Measurements from ENCODE around the gene LARP4.

Gene LARP4

GRCh38 chr12:50505675-50506530 is 105.2 kb downstream of the LARP4 start:
- H3K27me3 ChIP-seq = no peaks in the 10 kb centered on the region
- intact Hi-C loops (cut with DNase I; ENCODE audit: low total_unique reads) = no loop called here
- peak in 1 of 2 donors; percentile 58 for DNase-seq
- H3K36me3 ChIP-seq = no peaks in the 10 kb centered on the region
- peak overlapping the region; percentile 92 to 98 for H3K27ac ChIP-seq
- no peaks in the 10 kb centered on the region for H3K9me3 ChIP-seq
- peak overlapping the region; percentile 85 to 94 for H3K4me3 ChIP-seq
- H3K4me1 ChIP-seq = peaks cover 0 to 42% (median 25%) of the 10 kb centered on the region in 4 donors
- TF ChIP-seq CTCF (IDR thresholded peaks at IDR 0.05) = no peak

- Histone ChIP-seq H3K4me1 (peaks cover 0 to 42% (median 25%) of the 10 kb centered on the region in 4 donors), H3K27me3 (no peaks in the 10 kb centered on the region), H3K9me3 (no peaks in the 10 kb centered on the region), H3K4me3 (no peak overlapping the region), H3K36me3 (no peaks in the 10 kb centered on the region), H3K27ac (peak overlapping the region in 1 of 2 donors; percentile 98)
- TF ChIP-seq CTCF (IDR thresholded peaks at IDR 0.05) = no peak
- intact Hi-C loops (cut with DNase I; ENCODE audit: low total_unique reads) = no loop called here
- DNase-seq = no peak
Observed at GRCh38 chr12:50506753-50507473, 106.2 kb downstream of the LARP4 start.

GRCh38 chr12:50507474-50507838 is 106.8 kb downstream of the LARP4 start:
- no peak overlapping the region for H3K27ac ChIP-seq
- intact Hi-C loops (cut with DNase I; ENCODE audit: low total_unique reads) = no loop called here
- no peaks in the 10 kb centered on the region for H3K36me3 ChIP-seq
- H3K4me3 ChIP-seq = no peak overlapping the region
- no peaks in the 10 kb centered on the region for H3K9me3 ChIP-seq
- H3K4me1 ChIP-seq = peaks cover 0 to 42% (median 25%) of the 10 kb centered on the region in 4 donors
- TF ChIP-seq CTCF (IDR thresholded peaks at IDR 0.05) = no peak
- DNase-seq = no peak
- H3K27me3 ChIP-seq = no peaks in the 10 kb centered on the region

GRCh38 chr12:50507930-50508329 is 107.2 kb downstream of the LARP4 start:
- peaks cover 0 to 42% (median 25%) of the 10 kb centered on the region in 4 donors for H3K4me1 ChIP-seq
- no peak for TF ChIP-seq CTCF (IDR thresholded peaks at IDR 0.05)
- intact Hi-C loops (cut with DNase I; ENCODE audit: low total_unique reads) = no loop called here

GRCh38 chr12:50508414-50508813 is 107.7 kb downstream of the LARP4 start:
- no peak for TF ChIP-seq CTCF (IDR thresholded peaks at IDR 0.05)
- Histone ChIP-seq H3K4me1 (peaks cover 0 to 42% (median 25%) of the 10 kb centered on the region in 4 donors), H3K36me3 (no peaks in the 10 kb centered on the region), H3K27me3 (no peaks in the 10 kb centered on the region), H3K9me3 (no peaks in the 10 kb centered on the region), H3K27ac (no peak overlapping the region), H3K4me3 (no peak overlapping the region)
- DNase-seq = no peak
- intact Hi-C loops (cut with DNase I; ENCODE audit: low total_unique reads) = no loop called here

More at GRCh38 chr12:50507930-50508329, 107.2 kb downstream of the LARP4 start:
- Histone ChIP-seq H3K27ac (no peak overlapping the region), H3K9me3 (no peaks in the 10 kb centered on the region), H3K36me3 (no peaks in the 10 kb centered on the region), H3K4me3 (no peak overlapping the region), H3K27me3 (no peaks in the 10 kb centered on the region)
- no peak for DNase-seq
